Small intestine (tissue), 7 donors: ENCODE data around the gene NRG2. TPM values are rescaled to one million over a fixed set of nuclear protein-coding genes. Genes with fewer than 3 reads are reported as not detected.

Experiments used
- DNase-seq, 2 donors: peaks; one replicate each; pipeline versions ENCODE4 v3.0.0 to v3.0.0-alpha.2; 2013
- FAIRE-seq: peaks from 2 replicates; lab custom pipeline; 2012; peaks lifted over from hg19 to GRCh38; lab: Jason Lieb, UNC
- H3K27ac ChIP-seq, 3 donors: one replicate each; pipeline ENCODE4 v1.5.1; 2013; ENCODE audit warnings: low read length in 2 of 3, mild to moderate bottlenecking in 2 of 3, control low read depth in 1 of 3, inconsistent platforms in 1 of 3, low read depth in 1 of 3, moderate library complexity in 1 of 3
- H3K27me3 ChIP-seq, 3 donors: one replicate each; pipeline ENCODE4 v1.6.1; 2013; ENCODE audit warnings: low read length in 3 of 3, inconsistent platforms in 1 of 3; ENCODE audit not compliant: control insufficient read depth in 3 of 3, insufficient read depth in 3 of 3
- H3K36me3 ChIP-seq, 3 donors: one replicate each; pipeline ENCODE4 v1.6.1; 2013; ENCODE audit warnings: low read length in 3 of 3, inconsistent platforms in 1 of 3, low read depth in 1 of 3, mild to moderate bottlenecking in 1 of 3, moderate library complexity in 1 of 3; ENCODE audit not compliant: control insufficient read depth in 3 of 3, insufficient read depth in 2 of 3
- H3K4me1 ChIP-seq, 3 donors: one replicate each; pipeline ENCODE4 v1.6.1; 2013; ENCODE audit warnings: low read length in 2 of 3, inconsistent platforms in 1 of 3, low read depth in 1 of 3, mild to moderate bottlenecking in 1 of 3, moderate library complexity in 1 of 3; ENCODE audit not compliant: control insufficient read depth in 3 of 3, insufficient read depth in 2 of 3
- H3K4me3 ChIP-seq, 3 donors: one replicate each; pipeline ENCODE4 v1.5.1; 2013; ENCODE audit warnings: low read length in 3 of 3, control low read depth in 1 of 3, inconsistent platforms in 1 of 3, low read depth in 1 of 3, mild to moderate bottlenecking in 1 of 3, moderate library complexity in 1 of 3
- H3K9me3 ChIP-seq, 2 donors: one replicate each; pipeline ENCODE4 v1.6.1; 2013; ENCODE audit warnings: low read depth in 1 of 2, low read length in 1 of 2; ENCODE audit not compliant: control insufficient read depth in 2 of 2, insufficient read depth in 1 of 2
- WGBS, 3 donors: extraction: QIAGEN DNeasy Blood & Tissue Kit; methylation state at CpG; one replicate each; pipeline ENCODE4 v1.1.7; 2013; 5-methylcytosine and 5-hydroxymethylcytosine counted together
- polyA plus RNA-seq, 4 donors: library from polyadenylated mRNA; stranded (reverse) in 3 of 4; unstranded in 1 of 4; fragments of 200-250 nt in 3 of 4; fragments of 120-200 nt in 1 of 4; gene quantifications; one replicate each; pipeline versions ENCODE4 v1.2.1 to v1.2.3, GENCODE V29; 2013
- donor health status: healthy with polysubstance abuse.
- donor health status: control.
- donor health status: control.
- donor health status: Bipolar disorder and iron deficiency.
- donor health status: healthy.

The NRG2 gene
- polyA plus RNA-seq, 4 donors = 0.19 to 0.55 TPM; not detected in 2

- no peaks in the 10 kb centered on the region for H3K9me3 ChIP-seq
- no peak for FAIRE-seq
- H3K4me3 ChIP-seq = no peak overlapping the region
- no peak for DNase-seq
- no peak overlapping the region for H3K27ac ChIP-seq
- no peaks in the 10 kb centered on the region for H3K36me3 ChIP-seq
- peaks cover 0 to 29% (median 0%) of the 10 kb centered on the region in 3 donors for H3K27me3 ChIP-seq
- H3K4me1 ChIP-seq = no peaks in the 10 kb centered on the region
- 82 to 100% (median 86%) methylated on average over 2 of the region's 2 CpGs for WGBS, 3 donors
Observed at GRCh38 chr5:139862313-139862712, 180.8 kb downstream of the NRG2 start.

DNA sequence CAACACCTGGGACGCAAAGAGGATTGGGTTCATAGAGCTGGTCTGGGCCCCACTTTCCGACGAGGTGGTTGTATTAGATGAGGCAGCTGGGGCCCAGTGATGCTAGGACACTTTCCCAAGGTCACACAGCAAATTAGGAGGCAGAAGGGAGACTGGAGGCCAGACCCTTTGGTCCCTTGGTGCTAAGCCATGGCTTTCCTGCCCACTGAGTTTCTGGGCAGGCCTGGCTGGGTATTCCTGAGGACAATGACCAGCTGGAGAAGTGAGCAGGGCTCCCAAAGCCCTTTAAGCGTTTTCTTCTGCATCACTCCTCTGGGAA lies 181.3 kb downstream of the NRG2 start:
- FAIRE-seq = no peak

DNA sequence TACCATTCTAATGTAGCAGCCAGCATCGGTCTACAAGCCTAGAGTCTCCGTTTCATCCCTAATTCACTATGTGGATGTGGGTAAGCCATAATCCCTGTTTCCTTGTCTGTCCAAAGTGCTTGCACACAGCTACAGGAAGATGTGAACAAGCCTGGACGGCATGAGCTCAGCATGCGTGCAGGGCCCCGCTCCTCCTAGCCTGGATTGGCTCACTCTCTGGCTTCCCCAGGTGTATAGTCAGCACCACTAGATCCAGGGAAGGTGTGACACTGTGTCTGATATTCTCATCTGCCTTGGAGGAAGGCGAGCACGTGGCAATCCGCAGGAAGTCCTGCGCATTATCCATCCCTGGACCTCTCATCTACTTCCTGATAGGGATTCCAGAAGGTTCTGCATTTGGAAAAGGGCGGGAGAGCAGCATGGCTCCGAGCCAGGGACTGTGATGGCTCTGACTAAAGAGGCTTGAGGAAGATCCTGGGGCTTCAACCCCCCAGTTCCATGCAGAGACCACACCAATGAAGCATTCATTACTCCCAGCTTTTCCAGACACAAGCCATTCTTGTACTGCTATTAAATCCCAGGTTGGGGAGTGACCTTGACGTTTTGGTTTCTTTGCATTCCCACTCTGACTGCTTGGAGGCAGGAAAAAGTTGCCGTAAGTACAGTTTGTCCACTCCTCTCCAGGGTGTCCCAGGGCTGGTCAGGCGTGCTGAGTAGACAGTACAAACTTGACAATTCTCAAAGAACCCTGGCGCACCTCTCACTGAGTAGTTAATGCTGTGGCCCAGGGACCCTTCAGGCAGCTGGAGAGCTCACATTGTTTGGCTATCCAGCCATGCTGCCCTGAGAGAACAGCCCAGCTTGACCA lies 181.8 kb downstream of the NRG2 start:
- Histone ChIP-seq H3K27ac (no peak overlapping the region), H3K27me3 (peaks cover 0 to 22% (median 0%) of the 10 kb centered on the region in 3 donors), H3K36me3 (no peaks in the 10 kb centered on the region), H3K9me3 (no peaks in the 10 kb centered on the region), H3K4me1 (no peaks in the 10 kb centered on the region), H3K4me3 (no peak overlapping the region)
- 72 to 87% (median 80%) methylated on average over 15 of the region's 15 CpGs for WGBS, 3 donors
- no peak for FAIRE-seq
- no peak for DNase-seq

More for the DNA sequence above, 181.3 kb downstream of the NRG2 start:
- H3K4me3 ChIP-seq = no peak overlapping the region
- no peak overlapping the region for H3K27ac ChIP-seq
- no peaks in the 10 kb centered on the region for H3K36me3 ChIP-seq
- no peaks in the 10 kb centered on the region for H3K4me1 ChIP-seq
- peaks cover 0 to 27% (median 0%) of the 10 kb centered on the region in 3 donors for H3K27me3 ChIP-seq
- DNase-seq = no peak
- H3K9me3 ChIP-seq = no peaks in the 10 kb centered on the region
- 79 to 88% (median 87%) methylated on average over 4 of the region's 4 CpGs for WGBS, 3 donors

DNA sequence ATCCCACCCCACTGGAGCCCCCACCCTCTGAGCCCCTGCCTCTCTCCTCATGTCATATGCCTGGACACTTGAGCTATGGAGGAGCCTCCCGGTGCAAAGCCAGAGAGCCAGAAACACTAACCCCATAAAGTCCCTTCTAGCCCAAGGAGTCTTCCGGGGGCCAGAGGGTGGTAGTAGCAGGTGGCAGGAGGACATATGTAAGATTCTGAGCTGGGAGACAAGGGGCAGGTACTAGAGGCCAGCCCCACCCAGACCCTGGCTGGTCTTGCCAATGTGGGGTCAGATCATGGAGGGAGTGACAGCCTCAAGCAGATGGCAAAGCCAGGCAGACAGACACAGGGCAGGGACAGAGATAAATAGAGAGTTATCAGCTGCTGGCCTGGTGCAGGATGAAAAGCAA lies 184.1 kb downstream of the NRG2 start:
- DNase-seq (no peak), FAIRE-seq (no peak)
- Histone ChIP-seq H3K4me1 (no peaks in the 10 kb centered on the region), H3K36me3 (no peaks in the 10 kb centered on the region), H3K9me3 (no peaks in the 10 kb centered on the region), H3K27me3 (peaks cover 0 to 22% (median 0%) of the 10 kb centered on the region in 3 donors), H3K4me3 (no peak overlapping the region), H3K27ac (no peak overlapping the region)
- 83 to 92% (median 87%) methylated on average over 2 of the region's 2 CpGs for WGBS, 3 donors

GRCh38 chr5:139856714-139857113 lies 186.4 kb downstream of the NRG2 start:
- no peaks in the 10 kb centered on the region for H3K9me3 ChIP-seq
- DNase-seq (no peak), FAIRE-seq (no peak)
- H3K27me3 ChIP-seq = peaks cover 0 to 25% (median 0%) of the 10 kb centered on the region in 3 donors
- 83 to 86% (median 86%) methylated on average over 4 of the region's 4 CpGs for WGBS, 3 donors
- no peak overlapping the region for H3K4me3 ChIP-seq
- H3K4me1 ChIP-seq = no peaks in the 10 kb centered on the region
- H3K27ac ChIP-seq = no peak overlapping the region
- no peaks in the 10 kb centered on the region for H3K36me3 ChIP-seq

DNA sequence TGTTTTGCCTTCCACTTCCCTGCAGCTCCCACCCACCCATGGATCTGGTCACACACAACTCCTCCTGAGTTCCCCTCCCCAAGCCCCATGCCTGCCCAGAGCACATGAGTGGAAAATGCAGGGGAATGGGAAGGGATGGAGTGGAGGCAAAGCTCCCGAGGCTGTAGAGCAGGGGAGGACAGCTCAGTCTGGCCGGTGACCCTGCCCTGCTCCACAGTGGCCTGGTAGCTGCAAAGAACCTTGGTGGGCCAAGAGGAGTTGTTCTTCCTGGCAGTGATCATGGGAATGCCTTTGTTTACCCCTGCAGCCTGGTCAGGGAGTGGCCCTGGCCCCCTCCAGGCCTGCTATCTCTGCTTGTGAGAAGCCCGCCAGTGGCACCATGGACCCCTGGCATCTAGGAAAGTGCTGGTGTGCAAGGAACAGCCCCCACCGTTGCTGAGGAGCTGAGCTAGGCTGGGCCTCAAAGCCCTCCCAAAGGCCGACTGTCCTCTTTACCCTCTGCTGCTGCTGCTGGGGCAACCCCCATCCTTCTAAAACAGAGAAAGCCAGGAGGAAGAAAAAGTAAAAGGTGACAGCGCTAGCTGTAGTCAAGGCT lies 187.1 kb downstream of the NRG2 start:
- Histone ChIP-seq H3K4me1 (no peaks in the 10 kb centered on the region), H3K9me3 (no peaks in the 10 kb centered on the region), H3K36me3 (no peaks in the 10 kb centered on the region), H3K27ac (no peak overlapping the region), H3K4me3 (no peak overlapping the region), H3K27me3 (peaks cover 0 to 25% (median 0%) of the 10 kb centered on the region in 3 donors)
- 80 to 87% (median 85%) methylated on average over 6 of the region's 6 CpGs for WGBS, 3 donors
- DNase-seq (no peak), FAIRE-seq (no peak)

GRCh38 chr5:139855451-139855850 lies 187.6 kb downstream of the NRG2 start:
- DNase-seq (no peak), FAIRE-seq (no peak)
- no peak overlapping the region for H3K27ac ChIP-seq
- H3K4me1 ChIP-seq = no peaks in the 10 kb centered on the region
- no peaks in the 10 kb centered on the region for H3K36me3 ChIP-seq
- H3K4me3 ChIP-seq = no peak overlapping the region
- 85 to 89% (median 88%) methylated on average over 8 of the region's 8 CpGs for WGBS, 3 donors
- no peaks in the 10 kb centered on the region for H3K9me3 ChIP-seq
- H3K27me3 ChIP-seq = peaks cover 0 to 20% (median 0%) of the 10 kb centered on the region in 3 donors

GRCh38 chr5:139854953-139855352 lies 188.1 kb downstream of the NRG2 start:
- Histone ChIP-seq H3K27me3 (peaks cover 0 to 20% (median 0%) of the 10 kb centered on the region in 3 donors), H3K4me1 (no peaks in the 10 kb centered on the region), H3K27ac (no peak overlapping the region), H3K9me3 (no peaks in the 10 kb centered on the region), H3K36me3 (no peaks in the 10 kb centered on the region), H3K4me3 (no peak overlapping the region)
- DNase-seq (no peak), FAIRE-seq (no peak)
- 88 to 96% (median 95%) methylated on average over 5 of the region's 5 CpGs for WGBS, 3 donors
